ENCODE measurements around the gene FAM53B. TPM values are rescaled to one million over a fixed set of nuclear protein-coding genes. Genes with fewer than 3 reads are reported as not detected.

FAM53B gene
- total RNA-seq, 2 experiments from 2014 or later = 56.6 to 58.5 TPM

- TF ChIP-seq EZH2phosphoT487 (IDR thresholded peaks at IDR 0.05; ENCODE audit: borderline replicate concordance, low read depth, low read length) (no peak), CTCF (conservative IDR thresholded peaks at IDR 0.05; ENCODE audit: low read length) (no peak)
- Histone ChIP-seq H3K79me2 (ENCODE audit: insufficient read depth, low read depth, low read length) (no peaks in the 10 kb centered on the region), H4K20me1 (ENCODE audit: insufficient read depth, low read length) (no peaks in the 10 kb centered on the region; the same call in 1 of the 2 replicates), H2AFZ (ENCODE audit: low read length) (no peak overlapping the region), H3K27ac (ENCODE audit: low read depth, low read length, poor library complexity, severe bottlenecking) (no peak overlapping the region), H3K4me1 (ENCODE audit: insufficient read depth, low read length, poor library complexity, severe bottlenecking) (peaks cover 47% of the 10 kb centered on the region), H3K36me3 (ENCODE audit: insufficient read depth, low read length) (peaks cover 41% of the 10 kb centered on the region; the same call in 1 of the 2 replicates), H3K9me2 (ENCODE audit: insufficient read depth, low read length) (no peaks in the 10 kb centered on the region), H3K4me2 (ENCODE audit: low read length) (no peak overlapping the region), H3K9me3 (ENCODE audit: low read length) (no peaks in the 10 kb centered on the region), H3K4me3 (ENCODE audit: low read depth, low read length, poor library complexity, severe bottlenecking) (no peak overlapping the region)
- BruUV-seq (replicated peaks) = no TSS peak
- no peak for DNase-seq (ENCODE audit: low spot score)
- ChIA-PET CTCF (ENCODE audit: unreplicated experiment) (no interaction called here), POLR2A (interaction anchor here (1.4 kb wide), 1 partner anchor 10 kb away, joined by 3 read pairs; no protein-coding TSS in a partner anchor)
- intact Hi-C loops (cut with micrococcal nuclease; ENCODE audit: unreplicated experiment) = loop anchor here (10.0 kb wide), 1 partner anchor 203 kb away; no protein-coding TSS in a partner anchor
Observed at GRCh38 chr10:124621637-124622036, 122.5 kb downstream of the FAM53B start.

DNA sequence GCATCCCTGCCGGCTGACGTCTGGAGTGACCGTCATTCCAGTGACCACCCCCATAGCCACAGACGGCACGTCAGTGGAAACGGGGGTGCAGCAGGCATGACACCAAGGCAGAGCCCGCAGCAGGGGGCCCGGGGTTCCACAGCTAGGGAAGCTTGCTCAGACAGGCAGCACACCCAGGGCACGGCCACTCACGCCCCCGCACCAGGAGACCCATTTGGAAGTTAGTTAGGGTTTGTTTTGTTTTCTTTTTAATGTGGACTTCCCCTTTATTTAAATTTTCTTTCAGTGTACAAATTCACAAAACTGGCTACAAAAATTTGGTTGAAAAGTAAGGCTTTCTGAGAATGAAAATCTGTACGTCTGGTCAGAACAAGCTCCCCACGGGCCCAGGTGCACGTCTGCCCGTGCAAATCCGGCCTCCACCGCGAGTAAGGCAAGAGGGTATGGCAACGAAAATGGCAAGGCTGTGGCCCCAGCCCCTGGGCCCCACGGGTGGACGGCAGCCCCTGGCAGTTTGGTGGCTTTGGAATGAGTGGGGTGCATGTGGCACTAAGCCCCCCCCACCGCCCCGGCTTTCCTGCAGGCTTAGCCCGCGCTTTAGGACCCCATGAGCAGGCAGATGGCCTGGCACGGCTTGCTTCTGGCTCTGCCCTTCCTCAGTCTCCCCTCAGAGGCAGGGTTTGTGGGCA, 124.2 kb downstream of the FAM53B start:
- Histone ChIP-seq H3K9me3 (ENCODE audit: low read length) (no peaks in the 10 kb centered on the region), H3K4me3 (ENCODE audit: low read depth, low read length, poor library complexity, severe bottlenecking) (no peak overlapping the region), H3K79me2 (ENCODE audit: insufficient read depth, low read depth, low read length) (no peaks in the 10 kb centered on the region), H3K27ac (ENCODE audit: low read depth, low read length, poor library complexity, severe bottlenecking) (peak overlapping the region; percentile 6), H3K9me2 (ENCODE audit: insufficient read depth, low read length) (no peaks in the 10 kb centered on the region), H2AFZ (ENCODE audit: low read length) (no peak overlapping the region), H4K20me1 (ENCODE audit: insufficient read depth, low read length) (no peaks in the 10 kb centered on the region; the same call in 1 of the 2 replicates), H3K36me3 (ENCODE audit: insufficient read depth, low read length) (peaks cover 45% of the 10 kb centered on the region; the same call in 1 of the 2 replicates), H3K4me2 (ENCODE audit: low read length) (peak overlapping the region; percentile 40), H3K4me1 (ENCODE audit: insufficient read depth, low read length, poor library complexity, severe bottlenecking) (peaks cover 46% of the 10 kb centered on the region)
- POLR2A ChIA-PET = interaction anchor here (0.6 to 0.7 kb wide), 2 partner anchors 9 to 795 kb away, joined by 3 read pairs; no protein-coding TSS in a partner anchor
- CTCF ChIA-PET (ENCODE audit: unreplicated experiment) = interaction anchor here (0.6 kb wide), 1 partner anchor 13 kb away, joined by 5 read pairs; no protein-coding TSS in a partner anchor
- TF ChIP-seq EZH2phosphoT487 (IDR thresholded peaks at IDR 0.05; ENCODE audit: borderline replicate concordance, low read depth, low read length) = no peak
- no peak for TF ChIP-seq CTCF (conservative IDR thresholded peaks at IDR 0.05; ENCODE audit: low read length)
- intact Hi-C loops (cut with micrococcal nuclease; ENCODE audit: unreplicated experiment) = loop anchor here (10.0 kb wide), 1 partner anchor 205 kb away; no protein-coding TSS in a partner anchor
- BruUV-seq (replicated peaks) = no TSS peak
- no peak for DNase-seq (ENCODE audit: low spot score)

DNA sequence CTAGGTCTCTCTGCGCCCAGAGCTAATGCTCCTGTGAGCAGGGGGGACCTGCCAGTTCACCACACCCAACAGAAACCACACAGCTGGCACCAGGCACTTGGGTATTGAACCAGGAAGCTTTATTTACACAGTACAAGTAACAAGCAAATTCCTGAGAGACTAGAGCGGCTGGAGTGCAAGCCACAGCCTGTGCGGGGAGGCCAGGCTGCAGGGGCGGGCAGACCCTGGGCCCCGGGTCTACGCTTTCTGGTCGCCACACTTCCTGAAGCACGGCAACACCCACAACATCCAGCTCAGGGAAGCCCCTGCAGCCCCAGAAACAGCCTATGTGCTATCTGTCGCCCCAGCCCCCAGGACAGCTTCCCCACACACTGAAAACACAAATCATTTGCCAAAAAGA, 125.0 kb downstream of the FAM53B start:
- Histone ChIP-seq H3K4me2 (ENCODE audit: low read length) (peak overlapping the region; percentile 40), H3K4me1 (ENCODE audit: insufficient read depth, low read length, poor library complexity, severe bottlenecking) (peaks cover 46% of the 10 kb centered on the region), H3K4me3 (ENCODE audit: low read depth, low read length, poor library complexity, severe bottlenecking) (no peak overlapping the region), H4K20me1 (ENCODE audit: insufficient read depth, low read length) (no peaks in the 10 kb centered on the region; the same call in 1 of the 2 replicates), H3K9me3 (ENCODE audit: low read length) (no peaks in the 10 kb centered on the region), H2AFZ (ENCODE audit: low read length) (no peak overlapping the region), H3K9me2 (ENCODE audit: insufficient read depth, low read length) (no peaks in the 10 kb centered on the region), H3K36me3 (ENCODE audit: insufficient read depth, low read length) (peaks cover 45% of the 10 kb centered on the region; the same call in 1 of the 2 replicates), H3K79me2 (ENCODE audit: insufficient read depth, low read depth, low read length) (no peaks in the 10 kb centered on the region), H3K27ac (ENCODE audit: low read depth, low read length, poor library complexity, severe bottlenecking) (peak overlapping the region; percentile 16)
- no TSS peak for BruUV-seq (replicated peaks)
- intact Hi-C loops (cut with micrococcal nuclease; ENCODE audit: unreplicated experiment) = no loop called here
- TF ChIP-seq EZH2phosphoT487 (IDR thresholded peaks at IDR 0.05; ENCODE audit: borderline replicate concordance, low read depth, low read length) (no peak), CTCF (conservative IDR thresholded peaks at IDR 0.05; ENCODE audit: low read length) (no peak)
- ChIA-PET CTCF (ENCODE audit: unreplicated experiment) (interaction anchor here (0.6 to 1.1 kb wide), 2 partner anchors 12 to 83 kb away, joined by 3 to 5 read pairs; no protein-coding TSS in a partner anchor), POLR2A (interaction anchor here (0.7 to 1.1 kb wide), 2 partner anchors 80 to 84 kb away, joined by 3 read pairs; no protein-coding TSS in a partner anchor)
- no peak for DNase-seq (ENCODE audit: low spot score)
